GM18499 (cell line): ENCODE data around the gene NADK.

ENCODE experiments used
- ATAC-seq: cut with Tn5 transposase; IDR thresholded peaks from one replicate; pipeline ENCODE4 v1.9.1; 2021; ENCODE audit warnings: moderate number of reproducible peaks; ENCODE audit not compliant: insufficient read depth, unreplicated experiment

Gene NADK, protein sequence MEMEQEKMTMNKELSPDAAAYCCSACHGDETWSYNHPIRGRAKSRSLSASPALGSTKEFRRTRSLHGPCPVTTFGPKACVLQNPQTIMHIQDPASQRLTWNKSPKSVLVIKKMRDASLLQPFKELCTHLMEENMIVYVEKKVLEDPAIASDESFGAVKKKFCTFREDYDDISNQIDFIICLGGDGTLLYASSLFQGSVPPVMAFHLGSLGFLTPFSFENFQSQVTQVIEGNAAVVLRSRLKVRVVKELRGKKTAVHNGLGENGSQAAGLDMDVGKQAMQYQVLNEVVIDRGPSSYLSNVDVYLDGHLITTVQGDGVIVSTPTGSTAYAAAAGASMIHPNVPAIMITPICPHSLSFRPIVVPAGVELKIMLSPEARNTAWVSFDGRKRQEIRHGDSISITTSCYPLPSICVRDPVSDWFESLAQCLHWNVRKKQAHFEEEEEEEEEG

GRCh38 chr1:1777950-1778662 is at the start of gene NADK:
Gene NADK, minus strand, starts transcription at chr1:1778470. Its CDS starts 13,064 bp downstream, at chr1:1765406.
- no peak for ATAC-seq

DNA sequence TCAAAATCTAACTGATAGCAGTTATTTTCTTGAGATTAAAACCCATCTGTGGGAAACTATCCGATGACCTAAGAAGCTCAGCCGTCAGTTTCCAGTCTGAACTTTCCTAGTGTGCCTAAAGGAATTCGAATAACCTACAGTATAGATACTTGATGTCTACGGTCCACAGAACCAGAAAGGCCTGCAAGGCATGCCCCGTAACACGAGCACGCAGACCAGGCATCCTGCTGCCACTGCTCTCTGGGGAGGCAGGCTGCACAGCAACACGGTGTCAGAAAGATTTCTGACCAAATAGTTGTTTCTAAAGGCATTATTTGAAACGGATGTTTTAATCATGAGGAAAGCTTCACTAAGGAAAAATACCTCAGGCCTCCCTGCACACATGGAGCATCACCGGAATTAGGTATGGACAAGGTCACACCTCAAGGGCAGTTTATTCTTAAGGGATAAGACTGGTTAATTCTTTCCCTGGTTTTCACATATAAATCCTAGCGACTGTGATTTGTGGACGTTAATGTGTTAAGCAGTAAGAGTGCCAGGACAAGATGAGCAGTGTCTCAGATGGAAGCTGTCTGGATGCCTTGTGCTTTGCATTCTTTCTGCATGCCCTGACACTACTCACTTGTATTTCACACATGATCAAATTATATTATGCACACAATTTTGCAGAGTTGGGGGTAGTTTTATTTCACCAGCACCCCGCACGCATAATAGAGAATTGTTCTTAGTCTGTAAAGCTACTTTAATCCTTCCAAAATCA is 49.0 kb upstream of the NADK start:
- ATAC-seq = no peak

- no peak for ATAC-seq
Measured at GRCh38 chr1:1826356-1827088, 48.3 kb upstream of the NADK start.

- no peak for ATAC-seq
Measured at GRCh38 chr1:1825217-1825616, 46.9 kb upstream of the NADK start.

GRCh38 chr1:1819762-1820161 is 41.5 kb upstream of the NADK start:
- no peak for ATAC-seq

GRCh38 chr1:1817221-1817620 is 39.0 kb upstream of the NADK start:
- ATAC-seq = no peak

DNA sequence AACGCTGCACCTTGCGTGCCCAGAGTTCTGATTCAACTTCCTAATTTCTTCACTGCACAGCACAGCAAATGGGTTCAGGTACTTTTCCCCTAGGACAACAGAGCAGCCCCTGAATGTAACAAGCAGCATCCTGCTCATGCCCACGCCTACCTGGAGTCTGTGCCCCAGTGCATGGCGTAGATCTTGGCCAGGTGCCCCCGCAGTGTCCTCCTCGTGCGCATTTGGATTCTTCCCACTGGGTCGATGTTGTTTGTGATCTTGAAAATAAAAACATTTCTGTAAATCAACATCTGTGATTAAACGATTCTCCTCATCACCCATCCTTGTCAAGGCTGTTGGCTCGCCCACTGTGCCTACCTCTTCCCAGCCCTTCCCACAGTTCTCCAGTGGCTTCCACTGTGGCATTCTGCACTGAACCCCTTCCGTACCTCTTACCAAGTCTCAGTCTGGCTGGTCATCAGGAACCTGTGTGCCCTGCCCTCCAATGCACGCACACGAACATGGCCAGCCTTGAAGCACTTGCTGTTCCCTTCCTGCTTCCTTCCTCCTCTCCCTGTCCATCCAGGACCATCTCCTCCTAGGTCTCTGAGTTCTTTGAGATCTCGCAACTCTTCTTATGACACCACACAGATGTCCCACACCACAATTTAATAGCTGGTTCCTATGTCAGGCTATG is 37.5 kb upstream of the NADK start:
- no peak for ATAC-seq

DNA sequence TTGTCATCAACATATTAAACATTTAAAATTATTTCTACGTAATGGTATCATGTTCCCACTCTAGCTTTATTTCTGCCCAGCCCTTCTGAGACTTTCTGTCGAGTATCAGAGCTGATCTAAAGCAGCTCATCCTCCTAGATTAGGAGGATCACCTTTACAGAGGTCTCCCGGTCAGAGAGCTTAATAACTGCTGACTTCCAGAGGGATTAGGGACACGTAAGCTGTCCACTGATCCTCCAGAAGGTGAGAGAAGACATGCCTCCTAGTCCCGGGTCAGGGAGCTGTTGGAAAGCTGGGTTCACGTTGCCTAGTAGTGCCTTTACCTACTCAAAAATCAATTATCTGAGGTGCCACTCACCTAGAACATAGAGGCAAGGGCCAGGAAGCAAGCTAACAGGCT is 31.2 kb upstream of the NADK start:
- ATAC-seq = no peak

DNA sequence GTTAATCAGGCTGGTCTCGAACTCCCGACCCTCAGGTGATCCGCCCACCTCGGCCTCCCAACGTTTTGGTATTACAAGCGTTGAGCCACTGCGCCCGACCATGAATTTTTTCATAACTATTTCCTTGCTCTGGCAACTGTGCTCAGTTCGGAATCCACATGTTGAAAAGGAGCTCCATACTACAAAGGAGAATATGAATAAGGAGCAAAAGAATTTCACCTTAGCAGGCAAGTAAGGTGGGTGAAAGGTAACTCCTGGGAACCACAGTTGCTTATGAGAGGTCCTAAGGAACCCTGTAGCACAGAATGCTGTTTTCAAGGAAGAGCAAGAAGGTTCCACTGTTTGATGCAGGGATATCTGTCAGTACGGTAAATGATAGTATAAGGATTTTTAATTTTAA is 29.9 kb upstream of the NADK start:
- ATAC-seq = no peak

GRCh38 chr1:1806890-1807289 is 28.6 kb upstream of the NADK start:
- ATAC-seq = no peak

- ATAC-seq = no peak
Measured at GRCh38 chr1:1804301-1804700, 26.0 kb upstream of the NADK start.

- ATAC-seq = no peak
Measured at GRCh38 chr1:1802871-1803270, 24.6 kb upstream of the NADK start.

DNA sequence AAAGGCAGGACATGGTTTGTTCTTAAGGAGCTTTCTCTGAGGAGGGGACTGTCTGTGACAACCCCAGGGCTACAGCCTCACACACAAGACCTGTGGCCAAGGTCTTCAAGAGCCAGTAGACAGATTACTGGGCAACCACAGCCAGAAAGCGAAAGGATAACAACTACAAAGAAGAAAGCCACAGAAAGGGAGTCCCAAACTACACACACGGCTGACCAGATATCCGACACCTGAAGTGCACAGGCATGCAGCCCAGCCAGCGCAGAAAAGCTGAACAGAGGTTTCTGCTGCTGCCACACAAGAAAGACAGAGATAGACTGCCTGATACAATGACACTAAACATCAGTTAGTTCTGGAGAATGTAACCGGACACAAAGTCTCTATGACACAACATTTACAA is 21.4 kb upstream of the NADK start:
- ATAC-seq = peak; percentile 64

DNA sequence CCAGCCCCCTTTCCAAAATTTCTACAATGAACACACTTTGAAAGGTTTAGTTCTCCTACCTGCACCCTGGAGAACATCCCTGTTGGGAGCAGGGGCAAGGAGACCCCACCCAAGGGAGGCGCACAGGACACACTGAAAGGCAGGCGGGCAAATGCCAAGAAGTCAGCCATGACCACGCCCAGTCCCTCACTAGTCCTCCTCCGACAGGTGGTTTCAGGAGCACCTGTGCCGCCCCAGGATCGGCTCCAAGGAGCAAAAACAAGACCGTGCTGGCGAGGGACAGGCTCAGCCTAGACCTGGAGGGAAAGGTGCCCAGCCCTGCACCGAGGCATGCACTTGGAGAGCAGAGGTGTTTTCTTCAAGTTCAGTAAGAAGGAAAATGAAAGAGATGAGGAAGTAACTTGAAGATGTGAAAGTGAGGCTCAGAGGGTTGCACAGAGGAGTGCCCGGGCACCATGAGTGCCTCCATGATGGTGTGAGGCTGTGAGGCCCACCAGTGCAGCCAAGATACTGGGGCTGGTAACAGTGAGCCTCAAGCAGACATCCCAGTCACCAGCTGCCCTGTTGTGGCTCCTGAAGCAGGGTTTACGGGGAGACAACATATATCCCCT is 19.6 kb upstream of the NADK start:
- no peak for ATAC-seq

DNA sequence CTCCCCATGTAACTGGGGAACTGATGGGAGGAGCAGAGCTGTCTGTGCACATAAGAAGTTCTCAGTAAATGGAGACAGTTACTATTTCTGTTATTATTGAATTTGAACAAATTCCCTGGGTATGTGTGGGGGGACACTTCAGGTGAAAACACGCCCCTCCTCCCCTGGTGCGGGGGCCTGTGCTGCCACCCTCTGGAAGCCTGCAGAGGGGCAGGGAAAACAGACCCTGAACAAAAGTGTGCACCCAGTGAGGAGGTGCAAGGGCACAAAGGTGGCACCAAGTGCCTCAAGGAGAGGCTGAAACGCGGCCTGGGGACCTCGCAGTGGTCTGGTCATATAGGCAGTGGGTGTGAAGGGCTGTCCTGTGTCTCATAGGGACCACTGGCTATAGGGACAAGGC is 18.2 kb upstream of the NADK start:
- ATAC-seq = no peak

- ATAC-seq = no peak
Measured at GRCh38 chr1:1794999-1795398, 16.7 kb upstream of the NADK start.

DNA sequence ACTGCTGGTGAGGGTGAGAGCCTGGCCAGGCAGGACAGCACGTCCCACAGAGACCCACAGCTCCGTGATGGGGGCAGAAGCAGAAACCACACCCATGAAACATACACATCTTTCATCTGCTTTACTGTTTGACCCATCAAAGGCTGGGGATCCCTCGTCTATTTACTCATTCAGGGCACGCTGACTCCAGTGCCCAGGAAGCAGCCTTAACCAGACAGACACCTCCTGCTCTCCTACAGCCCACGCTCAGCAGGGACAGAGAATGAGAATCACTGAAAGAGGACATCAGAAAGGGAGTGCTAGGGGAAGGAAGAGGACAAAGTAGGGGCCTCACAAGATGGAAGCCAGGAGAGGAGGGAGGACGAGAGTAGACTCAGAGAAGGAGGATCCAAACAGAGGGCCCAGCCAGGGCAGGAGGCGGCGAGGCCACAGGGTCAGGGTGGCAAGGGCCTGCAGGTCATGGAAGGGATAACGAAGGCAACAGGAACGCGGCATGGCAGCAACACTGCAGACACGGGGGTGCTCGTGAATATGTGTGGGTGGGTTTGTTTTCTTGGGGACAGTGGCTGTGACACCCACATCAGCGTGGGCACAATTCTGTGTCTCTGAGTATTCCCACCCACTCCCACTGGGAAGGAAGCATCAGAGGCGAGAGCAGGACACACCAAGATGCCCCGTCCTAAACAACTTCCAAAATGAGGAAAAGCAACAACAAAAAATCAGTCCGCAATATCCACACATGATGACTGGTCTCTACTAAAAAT is 15.4 kb upstream of the NADK start:
- ATAC-seq = no peak

DNA sequence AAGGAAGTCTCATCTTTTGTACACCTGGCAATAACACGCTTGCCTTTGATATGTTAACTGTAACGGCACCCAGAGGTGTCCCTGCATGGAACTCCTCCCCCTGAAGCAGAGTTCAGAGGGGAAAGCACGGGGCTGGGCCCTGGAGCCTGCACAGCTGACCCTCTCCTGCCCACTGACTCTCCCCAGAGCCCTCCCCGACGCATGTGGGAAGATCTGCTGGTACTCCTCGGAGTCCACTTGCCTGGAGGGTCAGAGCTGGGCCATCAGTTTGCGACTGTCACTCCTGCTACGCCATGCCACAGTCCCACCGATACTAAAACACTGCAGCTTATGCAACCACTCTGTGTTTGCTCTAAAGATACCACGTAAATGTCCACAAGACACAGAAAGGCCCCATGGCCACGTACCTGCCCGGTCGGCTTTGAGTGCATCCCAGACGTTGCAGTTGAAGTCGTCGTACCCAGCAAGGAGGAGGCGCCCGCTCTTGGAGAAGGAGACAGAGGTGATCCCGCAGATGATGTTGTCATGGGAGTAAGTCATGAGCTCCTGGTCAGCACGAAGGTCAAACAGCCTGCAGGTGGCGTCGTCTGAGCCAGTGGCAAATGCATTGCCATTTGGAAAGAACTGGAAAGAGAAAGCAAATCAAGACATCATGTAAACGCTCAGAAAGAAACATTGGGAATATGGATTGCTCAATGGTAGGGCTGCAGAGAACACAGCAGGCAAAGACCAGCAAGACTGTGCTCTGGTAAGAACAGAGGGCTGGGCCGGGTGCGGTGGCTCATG is 10.6 kb upstream of the NADK start:
- ATAC-seq = no peak
